GM18508 (cell line): ENCODE measurements around the gene PLS3.

Experiments used
- ATAC-seq: cut with Tn5 transposase; IDR thresholded peaks from one replicate; pipeline ENCODE4 v1.9.1; 2021; ENCODE audit warnings: moderate number of reproducible peaks; ENCODE audit not compliant: insufficient read depth, unreplicated experiment

Gene PLS3

DNA sequence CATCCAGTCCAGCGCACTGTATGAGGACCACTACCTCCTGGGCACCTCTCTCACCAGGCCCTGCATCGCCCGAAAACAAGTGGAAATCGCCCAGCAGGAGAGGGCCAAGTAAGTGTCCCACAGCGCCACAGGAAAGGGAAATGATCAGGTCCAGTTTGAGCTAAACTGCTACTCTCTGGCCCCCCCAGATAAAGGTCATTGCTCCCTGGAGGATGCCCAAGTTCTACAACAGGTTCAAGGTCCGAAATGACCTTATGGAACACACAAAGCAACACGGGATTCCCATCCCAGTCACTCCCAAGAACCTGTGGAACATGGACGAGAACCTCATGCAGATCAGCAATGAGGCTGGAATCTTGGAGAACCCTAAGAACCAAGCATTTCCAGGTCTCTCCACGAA is 104.1 kb downstream of the PLS3 start:
- ATAC-seq = no peak

DNA sequence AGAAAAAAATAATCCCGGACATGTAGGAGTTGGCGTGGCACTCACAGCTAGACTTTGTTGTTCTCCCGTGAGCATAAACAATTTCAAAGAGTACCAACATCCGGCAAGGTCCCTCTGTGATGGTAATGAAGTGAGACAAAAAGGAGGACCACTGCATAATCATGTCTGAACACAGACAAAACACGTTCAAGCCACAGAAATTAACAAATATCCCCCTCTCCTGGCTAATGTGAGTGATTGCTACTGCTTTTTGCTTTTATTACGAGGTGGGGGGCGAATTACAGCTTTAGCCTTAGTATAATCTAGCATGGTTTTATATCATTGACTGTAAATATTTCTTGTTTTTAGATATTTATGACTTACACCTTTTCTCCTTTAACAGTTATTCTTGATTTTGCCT is 118.5 kb downstream of the PLS3 start:
- no peak for ATAC-seq

DNA sequence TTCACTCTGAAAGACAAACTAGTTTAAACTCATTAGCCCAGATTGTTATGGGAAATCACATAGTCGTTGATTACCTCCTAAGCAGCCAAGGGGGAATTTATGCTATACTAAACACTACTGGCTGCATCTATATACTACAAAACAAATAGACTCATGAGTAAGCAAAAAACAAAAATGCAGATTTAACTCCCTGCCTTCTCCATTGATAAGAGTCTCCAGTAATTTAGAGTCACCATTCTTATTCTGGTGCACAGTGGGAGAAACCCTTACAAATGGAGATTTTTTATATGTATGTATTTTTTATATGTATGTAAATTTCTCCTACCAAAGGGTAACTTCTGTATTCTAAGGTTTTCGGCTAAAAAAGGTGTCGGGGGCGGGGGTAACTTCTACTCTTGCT is 126.6 kb downstream of the PLS3 start:
- ATAC-seq = no peak

DNA sequence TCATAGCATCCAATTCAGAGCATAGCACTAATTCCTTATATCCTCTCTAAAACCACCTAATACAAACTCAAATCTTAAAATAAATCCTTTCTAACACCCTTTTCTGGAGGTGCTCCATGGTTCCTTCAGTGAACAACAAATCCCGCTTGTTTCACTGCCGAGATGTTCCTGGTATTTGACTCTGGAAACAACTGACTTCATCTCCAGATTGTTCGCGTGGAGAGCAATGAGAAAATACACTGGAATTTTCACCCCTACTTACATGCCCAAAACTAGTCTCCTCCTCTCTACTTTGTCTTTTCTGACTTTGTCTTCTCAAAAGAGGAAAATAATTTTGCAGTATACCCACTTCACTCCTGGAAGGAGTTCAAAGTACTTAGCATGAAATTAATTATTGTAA is 129.0 kb downstream of the PLS3 start:
- ATAC-seq = no peak

DNA sequence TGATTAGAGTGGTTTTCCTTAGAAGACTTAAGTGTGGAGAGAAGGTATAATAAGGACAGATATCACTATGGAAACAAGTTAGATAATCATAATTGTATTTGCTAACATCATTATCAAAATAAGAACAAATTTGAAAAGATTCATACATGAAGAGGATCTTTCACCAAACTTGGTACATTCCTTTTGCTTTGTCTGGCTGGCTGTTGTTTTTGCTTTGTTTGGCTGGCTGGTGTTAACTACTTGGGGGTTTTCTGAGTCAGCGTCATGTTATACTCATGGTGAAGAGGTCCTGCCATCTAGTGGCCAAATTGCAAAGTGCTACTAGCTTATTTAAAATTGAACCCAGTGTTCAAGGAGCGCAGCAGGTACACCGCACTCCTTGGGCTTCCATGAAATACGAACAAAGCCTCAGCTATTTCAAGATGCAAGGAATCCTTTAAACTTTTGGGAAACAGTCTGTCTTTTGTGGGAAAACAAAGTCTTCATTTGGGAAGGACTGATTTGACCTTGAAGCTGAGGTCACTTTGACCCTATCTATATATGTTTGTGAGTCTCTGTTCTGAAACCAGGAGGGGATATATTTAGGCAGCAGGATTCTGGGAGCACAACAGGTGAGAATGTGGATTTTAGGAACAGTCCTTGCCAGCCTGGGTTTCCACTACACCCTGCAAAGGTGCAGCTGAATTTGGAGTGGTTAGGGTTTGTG is 129.7 kb downstream of the PLS3 start:
- ATAC-seq = peak; percentile 96

DNA sequence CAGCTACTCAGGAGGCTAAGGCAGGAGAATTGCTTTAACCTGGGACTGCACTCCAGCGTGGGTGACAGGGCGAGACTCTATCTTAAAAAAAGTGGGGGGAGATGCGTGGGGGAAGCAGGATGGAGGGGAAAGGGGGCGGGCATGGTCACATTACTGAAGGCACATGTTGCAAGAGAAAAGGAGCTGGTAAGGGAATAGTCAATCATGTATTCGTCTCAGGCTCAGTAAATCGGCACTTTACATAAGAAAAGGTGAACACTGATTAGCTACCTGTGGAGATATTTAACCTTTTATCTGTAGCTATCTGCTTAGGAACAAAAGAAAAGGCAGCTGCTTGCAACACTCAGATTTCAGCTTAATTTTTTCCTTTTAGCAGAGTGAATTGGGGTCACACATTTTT is 132.5 kb downstream of the PLS3 start:
- ATAC-seq = no peak

DNA sequence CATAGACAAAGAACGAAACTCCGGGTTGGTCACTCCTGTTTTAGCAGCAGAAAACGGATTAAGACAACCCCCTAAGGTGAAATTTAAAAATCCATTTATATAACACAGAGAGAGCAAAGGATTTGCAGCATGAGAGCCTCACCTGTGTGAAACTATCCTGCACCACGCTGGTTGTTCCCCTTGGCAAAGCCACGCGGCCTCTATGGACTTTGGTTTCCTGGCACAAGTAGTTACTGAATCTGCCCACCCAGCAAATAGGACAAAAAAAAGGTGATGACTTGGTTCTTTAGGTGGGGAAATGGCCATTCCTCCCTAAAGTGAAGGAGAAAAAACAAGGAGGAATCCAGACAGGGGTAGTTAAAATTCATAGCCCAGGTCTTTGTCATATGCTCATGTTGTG is 133.1 kb downstream of the PLS3 start:
- ATAC-seq = no peak

DNA sequence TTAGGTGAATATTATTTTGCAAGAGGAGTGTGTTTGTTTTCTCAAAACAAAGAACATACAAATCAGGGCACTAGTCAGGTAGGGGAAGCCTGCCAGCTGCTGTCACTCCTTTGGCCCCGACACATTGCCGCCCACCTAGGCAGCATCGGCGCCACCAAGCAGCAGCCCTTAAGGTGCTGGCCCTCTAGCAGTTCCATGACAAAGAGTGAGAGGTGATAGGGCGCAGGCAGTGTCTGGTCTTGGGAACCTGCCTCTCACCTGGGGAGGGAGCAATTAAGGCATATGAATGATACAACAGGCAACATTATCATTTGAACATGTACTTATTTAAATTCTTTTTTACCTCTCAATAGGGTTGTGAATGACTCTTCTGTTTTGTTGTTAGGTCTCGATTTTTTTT is 135.1 kb downstream of the PLS3 start:
- no peak for ATAC-seq

DNA sequence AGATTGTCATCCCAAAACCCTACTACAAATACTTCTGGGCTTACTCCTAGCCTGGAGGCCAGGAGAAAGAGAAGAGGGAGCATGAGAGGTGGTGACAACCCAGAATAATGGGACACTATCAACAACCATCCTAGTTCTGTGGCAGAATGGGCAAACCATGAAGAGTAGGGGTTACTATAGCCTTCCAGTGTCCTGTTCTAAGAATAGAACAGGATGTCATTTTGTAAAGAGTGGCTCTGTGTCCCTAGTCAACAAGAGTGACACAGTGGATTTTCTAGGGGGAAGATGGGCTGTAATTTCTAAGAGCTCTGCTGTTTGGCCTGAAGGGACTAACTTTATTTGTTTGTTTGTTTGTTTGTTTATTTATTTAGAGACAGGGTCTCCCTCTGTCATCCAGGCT is 136.0 kb downstream of the PLS3 start:
- no peak for ATAC-seq

DNA sequence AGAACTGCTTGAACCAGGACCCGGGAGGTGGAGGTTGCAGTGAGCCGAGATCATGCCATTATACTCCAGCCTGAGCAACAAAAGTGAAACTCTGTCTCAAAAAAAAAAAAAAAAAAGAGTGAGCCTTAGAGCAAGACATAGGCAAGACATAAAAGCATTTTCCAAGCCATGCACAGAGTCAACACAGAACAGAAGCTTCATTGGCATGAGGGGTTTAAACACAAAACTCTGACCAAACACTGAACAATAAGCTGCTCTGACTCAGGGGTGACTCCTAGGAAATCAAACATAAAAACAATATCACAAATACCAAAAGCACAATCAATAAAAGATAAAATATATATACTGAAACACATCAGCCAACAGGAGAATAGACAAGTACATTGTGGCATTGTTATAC is 136.8 kb downstream of the PLS3 start:
- no peak for ATAC-seq
